HG02852 (cell line): ENCODE data around the gene DLGAP1.
"Not testable (repeated sequence)": the region's sequence is repeated elsewhere in the genome, so short reads cannot be mapped to it uniquely, and the experiment has no call there.

Source experiments
- ATAC-seq: cut with Tn5 transposase; IDR thresholded peaks from one replicate; pipeline ENCODE4 v1.9.1; 2021; ENCODE audit warnings: mild to moderate bottlenecking, moderate library complexity; ENCODE audit not compliant: unreplicated experiment

The DLGAP1 gene

GRCh38 chr18:4101009-4101408, 354.1 kb downstream of the DLGAP1 start:
- no peak for ATAC-seq

GRCh38 chr18:4096486-4096885, 358.6 kb downstream of the DLGAP1 start:
- ATAC-seq: no peak

GRCh38 chr18:4093676-4094075, 361.4 kb downstream of the DLGAP1 start:
- no peak for ATAC-seq

GRCh38 chr18:4084382-4084900, 370.7 kb downstream of the DLGAP1 start:
- no peak for ATAC-seq

GRCh38 chr18:4078246-4078645, 376.9 kb downstream of the DLGAP1 start:
- ATAC-seq: no peak

GRCh38 chr18:4077721-4078120, 377.4 kb downstream of the DLGAP1 start:
- ATAC-seq: no peak

- ATAC-seq: no peak
Measured at GRCh38 chr18:4077204-4077603, 377.9 kb downstream of the DLGAP1 start.

- ATAC-seq: no peak
Measured at GRCh38 chr18:4074647-4075046, 380.5 kb downstream of the DLGAP1 start.

- ATAC-seq: no peak
Measured at GRCh38 chr18:4069183-4069582, 385.9 kb downstream of the DLGAP1 start.

GRCh38 chr18:4068552-4069158, 386.5 kb downstream of the DLGAP1 start:
- peak; percentile 79 for ATAC-seq

- no peak for ATAC-seq
Measured at GRCh38 chr18:4063545-4063944, 391.6 kb downstream of the DLGAP1 start.

- ATAC-seq: no peak
Measured at GRCh38 chr18:4060427-4061281, 394.5 kb downstream of the DLGAP1 start.

- ATAC-seq: no peak
Measured at GRCh38 chr18:4058179-4058578, 396.9 kb downstream of the DLGAP1 start.

GRCh38 chr18:4040391-4041092, 414.6 kb downstream of the DLGAP1 start:
- ATAC-seq: no peak

- no peak for ATAC-seq
Measured at GRCh38 chr18:4035521-4035920, 419.6 kb downstream of the DLGAP1 start.

- not testable (repeated sequence) for ATAC-seq
Measured at GRCh38 chr18:4034815-4035214, 420.3 kb downstream of the DLGAP1 start.

- no peak for ATAC-seq
Measured at GRCh38 chr18:4026542-4026941, 428.6 kb downstream of the DLGAP1 start.

- no peak for ATAC-seq
Measured at GRCh38 chr18:4024702-4025101, 430.4 kb downstream of the DLGAP1 start.

GRCh38 chr18:4022749-4023148, 432.4 kb downstream of the DLGAP1 start:
- not testable (repeated sequence) for ATAC-seq

- no peak for ATAC-seq
Measured at GRCh38 chr18:4020026-4020425, 435.1 kb downstream of the DLGAP1 start.

- peak; percentile 81 for ATAC-seq
Measured at GRCh38 chr18:4017480-4017879, 437.6 kb downstream of the DLGAP1 start.
